Stomach (tissue), 19 donors: ENCODE measurements around the gene CYP2C18. TPM values are rescaled to one million over a fixed set of nuclear protein-coding genes. Genes with fewer than 3 reads are reported as not detected.
A peak's percentile ranks its signal among the peaks of the same experiment; 100 is the strongest.
"Not testable (repeated sequence)": the region's sequence is repeated elsewhere in the genome, so short reads cannot be mapped to it uniquely, and the experiment has no call there.

ENCODE experiments used
- DNase-seq, 2 donors: peaks; one replicate each; pipeline versions ENCODE4 v3.0.0 to v3.0.0-alpha.2; 2013 to 2019
- H3K27ac ChIP-seq, 5 donors: fragments of 200-600 bp in 4 of 5; sonication (generic) in 4 of 5; one replicate each; pipeline ENCODE4 v1.5.1; 2013 to 2019; ENCODE audit warnings: mild to moderate bottlenecking in 1 of 5, moderate library complexity in 1 of 5
- H3K27me3 ChIP-seq, 3 donors: fragments of 200-600 bp; sonication (generic); one replicate each; pipeline ENCODE4 v1.5.1; 2017 to 2019; ENCODE audit warnings: mixed run types in 1 of 3
- H3K36me3 ChIP-seq, 4 donors: fragments of 200-600 bp; sonication (generic); 1 replicate in 3 of 4; 2 replicates in 1 of 4; pipeline ENCODE4 v1.5.1; 2016 to 2019
- H3K4me1 ChIP-seq, 4 donors: fragments of 200-600 bp; sonication (generic); one replicate each; pipeline ENCODE4 v1.5.1; 2016 to 2019
- H3K4me3 ChIP-seq, 4 donors: fragments of 200-600 bp; sonication (generic) in 3 of 4; one replicate each; pipeline ENCODE4 v1.5.1; 2016 to 2019; ENCODE audit warnings: mild to moderate bottlenecking in 1 of 4
- H3K9me3 ChIP-seq, 4 donors: fragments of 200-600 bp; sonication (generic); one replicate each; pipeline ENCODE4 v1.5.1; 2016 to 2019
- EP300 ChIP-seq: sonication (generic); formaldehyde crosslinking; IDR thresholded peaks from one replicate; pipeline ENCODE4 v1.6.1; 2017; ENCODE audit warnings: antibody characterized with exemption
- POLR2A ChIP-seq, 4 donors: fragments of 450-650 bp; IDR thresholded peaks; one replicate each; pipeline ENCODE4 v1.6.1; 2016; ENCODE audit warnings: antibody characterized with exemption in 4 of 4, control low read depth in 2 of 4, mild to moderate bottlenecking in 1 of 4, moderate library complexity in 1 of 4
- POLR2AphosphoS5 ChIP-seq, 3 donors: sonication (generic); formaldehyde crosslinking; IDR thresholded peaks; one replicate each; pipeline ENCODE4 v1.6.1; 2016; ENCODE audit warnings: antibody characterized with exemption in 3 of 3
- WGBS, 5 donors: extraction: QIAGEN DNeasy Blood & Tissue Kit in 3 of 5; methylation state at CpG; one replicate each; pipeline versions ENCODE4 v1.1.5 to v1.1.7; 2013 to 2018; 5-methylcytosine and 5-hydroxymethylcytosine counted together
- intact Hi-C: fragments of 100-400 bp; cut with DNase I; formaldehyde crosslinking; loops from one replicate; pipeline ENCODE4 v1.15.1; 2023; ENCODE audit warnings: low total_unique reads
- long read RNA-seq, 10 donors: transcript quantifications; one replicate each; lab custom pipeline, GENCODE V29; 2026
- polyA plus RNA-seq, 3 donors: library from polyadenylated mRNA; stranded (reverse); fragments of 200-250 nt; gene quantifications; one replicate each; pipeline ENCODE4 v1.2.3, GENCODE V29; 2013
- total RNA-seq, 5 donors: library from RNA; depleted of rRNA; stranded (reverse); fragments of >200 nt; gene quantifications; one replicate each; pipeline versions ENCODE4 v1.1.0 to v1.2.3, GENCODE V29; 2014 to 2016
- TF ChIP-seq, protein P1 (sequence below), 7 experiments: fragments of 450-650 bp in 4 of 7; fragments of 200-600 bp in 3 of 7; sonication (generic) in 3 of 7; IDR thresholded peaks; one replicate each; pipeline ENCODE4 v1.5.1; 2016 to 2019; ENCODE audit warnings: antibody characterized with exemption in 7 of 7, control low read depth in 2 of 7, mild to moderate bottlenecking in 1 of 7
- donor health status: healthy with polysubstance abuse.
- donor health status: Bipolar disorder and iron deficiency.
- donor health status: healthy.

The CYP2C18 gene
- total RNA-seq, result 10 to 100 TPM in 4 of 5 donors, 1 to 10 TPM in 1; 5.5 to 66.8 (median 25.9) TPM
- 10 to 100 TPM in 1 of 3 donors, 1 to 10 TPM in 2; 3.6 to 12.7 (median 9.1) TPM for polyA plus RNA-seq
- long read RNA-seq, donor 1, partial matches to known transcripts, result 0 of 3 reads
- long read RNA-seq, donor 1, other reads (novel, unspliced or antisense), result 0 of 3 reads
- long read RNA-seq, donor 2, partial matches to known transcripts, result 6 of 10 reads
- long read RNA-seq, donor 2, other reads (novel, unspliced or antisense), result 0 of 10 reads
- long read RNA-seq, donor 3, partial matches to known transcripts, result 0 of 2 reads
- long read RNA-seq, donor 3, other reads (novel, unspliced or antisense), result 0 of 2 reads
- long read RNA-seq, donor 4, result 0 reads
- long read RNA-seq, donor 5, result 0 reads
- long read RNA-seq, donor 6, transcript CYP2C18-201 (9 exons, 2,418 nt), result major isoform, 5 of 5 reads
- long read RNA-seq, donor 6, partial matches to known transcripts, result 0 of 5 reads
- long read RNA-seq, donor 6, other reads (novel, unspliced or antisense), result 0 of 5 reads
- long read RNA-seq, donor 7, transcript CYP2C18-201 (9 exons, 2,418 nt), result major isoform, 12 of 22 reads
- long read RNA-seq, donor 7, partial matches to known transcripts, result 10 of 22 reads
- long read RNA-seq, donor 7, other reads (novel, unspliced or antisense), result 0 of 22 reads
- long read RNA-seq, donor 8, partial matches to known transcripts, result 0 of 1 reads
- long read RNA-seq, donor 8, other reads (novel, unspliced or antisense), result 0 of 1 reads
- long read RNA-seq, donor 9, result 0 reads
- long read RNA-seq, donor 10, partial matches to known transcripts, result 0 of 1 reads
- long read RNA-seq, donor 10, other reads (novel, unspliced or antisense), result 0 of 1 reads

- intact Hi-C loops, result no loop called here
- peak in 1 of 2 donors; percentile 39 for DNase-seq
- H3K4me3 ChIP-seq, result peak within 1 kb of the TSS in 3 of 4 donors; percentile 5 to 22 (median 12)
- peaks cover 0 to 7% (median 3%) of the 10 kb centered on the region in 4 donors for H3K9me3 ChIP-seq
- no peaks in the 10 kb centered on the region for H3K27me3 ChIP-seq
- no peak for TF ChIP-seq POLR2A (IDR thresholded peaks at IDR 0.05)
- peak in 2 of 3 donors; percentile 3 to 37 for TF ChIP-seq POLR2AphosphoS5 (IDR thresholded peaks at IDR 0.05)
- 37 to 65% (median 46%) methylated on average over 10 of the region's 10 CpGs for WGBS, 5 donors
- peaks cover 0 to 9% (median 0%) of the 10 kb centered on the region in 4 donors for H3K4me1 ChIP-seq
- H3K27ac ChIP-seq, result peak within 1 kb of the TSS; percentile 64 to 82 (median 70)
- no peaks in the 10 kb centered on the region for H3K36me3 ChIP-seq
Measured at GRCh38 chr10:94683214-94684054, at the start of gene CYP2C18. TSS of gene CYP2C18 (plus strand) at chr10:94683729. CDS start at chr10:94683820, 91 bp downstream.

GRCh38 chr10:94638097-94638496 lies 45.4 kb upstream of the CYP2C18 start:
- H3K4me3 ChIP-seq, H3K27me3 ChIP-seq, H3K36me3 ChIP-seq, H3K27ac ChIP-seq, intact Hi-C loops, H3K4me1 ChIP-seq, DNase-seq: not testable (repeated sequence)
- 95 to 97% (median 97%) methylated on average over 4 of the region's 4 CpGs for WGBS, 5 donors
- peaks cover 1 to 49% (median 31%) of the 10 kb centered on the region in 4 donors for H3K9me3 ChIP-seq

DNA sequence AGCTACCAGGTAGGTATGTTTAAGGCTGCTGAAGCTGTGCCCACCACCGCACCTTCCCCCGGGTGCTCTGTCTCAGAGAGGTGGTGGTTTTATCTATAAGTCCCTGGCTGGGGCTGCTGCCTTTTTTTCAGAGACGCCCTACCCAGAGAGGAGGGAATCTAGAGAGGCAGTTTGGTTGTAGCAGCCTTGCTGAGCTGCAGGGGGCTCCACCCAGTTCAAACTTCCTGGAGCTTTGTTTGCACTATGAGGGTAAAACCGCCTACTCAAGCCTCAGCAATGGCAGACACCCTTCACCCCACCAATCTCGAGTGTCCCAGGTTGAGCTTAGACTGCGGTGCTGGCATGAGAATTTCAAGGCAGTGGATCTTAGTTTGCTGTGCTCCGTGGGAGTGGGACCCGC lies 43.6 kb upstream of the CYP2C18 start:
- H3K4me1 ChIP-seq, result no peaks in the 10 kb centered on the region
- intact Hi-C loops, result no loop called here
- DNase-seq, result no peak
- no peaks in the 10 kb centered on the region for H3K27me3 ChIP-seq
- peaks cover 0 to 34% (median 25%) of the 10 kb centered on the region in 4 donors for H3K9me3 ChIP-seq
- no peaks in the 10 kb centered on the region for H3K36me3 ChIP-seq
- no peak overlapping the region for H3K4me3 ChIP-seq
- TF ChIP-seq POLR2AphosphoS5 (IDR thresholded peaks at IDR 0.05) (no peak), POLR2A (IDR thresholded peaks at IDR 0.05) (no peak)
- 91 to 95% (median 95%) methylated on average over 8 of the region's 8 CpGs for WGBS, 5 donors
- H3K27ac ChIP-seq, result no peak overlapping the region

GRCh38 chr10:94640562-94640961 lies 43.0 kb upstream of the CYP2C18 start:
- Histone ChIP-seq H3K27me3 (no peaks in the 10 kb centered on the region), H3K36me3 (no peaks in the 10 kb centered on the region), H3K4me1 (no peaks in the 10 kb centered on the region), H3K9me3 (peaks cover 0 to 34% (median 23%) of the 10 kb centered on the region in 4 donors), H3K4me3 (no peak overlapping the region), H3K27ac (no peak overlapping the region)
- no peak for DNase-seq
- WGBS, 5 donors, result 61 to 79% (median 71%) methylated on average over 3 of the region's 3 CpGs
- intact Hi-C loops, result no loop called here
- TF ChIP-seq POLR2A (IDR thresholded peaks at IDR 0.05) (no peak), EP300 (no peak), POLR2AphosphoS5 (IDR thresholded peaks at IDR 0.05) (no peak)
- TF ChIP-seq, protein P1, sequence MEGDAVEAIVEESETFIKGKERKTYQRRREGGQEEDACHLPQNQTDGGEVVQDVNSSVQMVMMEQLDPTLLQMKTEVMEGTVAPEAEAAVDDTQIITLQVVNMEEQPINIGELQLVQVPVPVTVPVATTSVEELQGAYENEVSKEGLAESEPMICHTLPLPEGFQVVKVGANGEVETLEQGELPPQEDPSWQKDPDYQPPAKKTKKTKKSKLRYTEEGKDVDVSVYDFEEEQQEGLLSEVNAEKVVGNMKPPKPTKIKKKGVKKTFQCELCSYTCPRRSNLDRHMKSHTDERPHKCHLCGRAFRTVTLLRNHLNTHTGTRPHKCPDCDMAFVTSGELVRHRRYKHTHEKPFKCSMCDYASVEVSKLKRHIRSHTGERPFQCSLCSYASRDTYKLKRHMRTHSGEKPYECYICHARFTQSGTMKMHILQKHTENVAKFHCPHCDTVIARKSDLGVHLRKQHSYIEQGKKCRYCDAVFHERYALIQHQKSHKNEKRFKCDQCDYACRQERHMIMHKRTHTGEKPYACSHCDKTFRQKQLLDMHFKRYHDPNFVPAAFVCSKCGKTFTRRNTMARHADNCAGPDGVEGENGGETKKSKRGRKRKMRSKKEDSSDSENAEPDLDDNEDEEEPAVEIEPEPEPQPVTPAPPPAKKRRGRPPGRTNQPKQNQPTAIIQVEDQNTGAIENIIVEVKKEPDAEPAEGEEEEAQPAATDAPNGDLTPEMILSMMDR (IDR thresholded peaks at IDR 0.05), result no peak

GRCh38 chr10:94641480-94641879 lies 42.0 kb upstream of the CYP2C18 start:
- TF ChIP-seq EP300, result no peak
- no peak for TF ChIP-seq POLR2A (IDR thresholded peaks at IDR 0.05)
- TF ChIP-seq, protein P1 (IDR thresholded peaks at IDR 0.05), result no peak
- TF ChIP-seq POLR2AphosphoS5 (IDR thresholded peaks at IDR 0.05), result no peak
- peaks cover 0 to 34% (median 22%) of the 10 kb centered on the region in 4 donors for H3K9me3 ChIP-seq
- intact Hi-C loops, result no loop called here
- no peak for DNase-seq
- H3K27me3 ChIP-seq, result no peaks in the 10 kb centered on the region
- no peak overlapping the region for H3K27ac ChIP-seq
- no peaks in the 10 kb centered on the region for H3K36me3 ChIP-seq
- H3K4me3 ChIP-seq, result no peak overlapping the region
- H3K4me1 ChIP-seq, result no peaks in the 10 kb centered on the region
- 82 to 91% (median 87%) methylated on average over 4 of the region's 4 CpGs for WGBS, 5 donors
